ENCODE results near the gene DNAJA1. TPM values are rescaled to one million over a fixed set of nuclear protein-coding genes. Genes with fewer than 3 reads are reported as not detected.

Gene DNAJA1
- total RNA-seq, 2 donors from 2014 or later = 33.5 to 36.6 TPM

DNA sequence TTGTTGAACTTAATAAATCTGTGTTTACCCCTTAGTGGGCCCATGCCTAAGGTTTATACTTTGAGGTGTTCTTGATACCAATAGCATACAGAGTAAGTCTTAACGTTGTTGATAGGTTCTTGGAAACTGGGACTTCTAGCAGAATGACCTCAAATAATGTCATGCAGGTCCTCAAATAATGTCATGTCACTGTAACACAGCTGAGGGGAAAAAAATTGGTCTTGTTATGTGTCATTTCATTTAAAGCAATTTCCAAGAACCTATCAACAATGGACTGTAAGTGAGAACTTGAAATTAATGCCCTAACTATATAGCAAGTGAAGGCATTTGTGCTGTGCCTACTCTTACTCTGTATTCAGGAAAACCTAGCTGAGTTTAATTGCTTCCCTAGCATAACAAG lies 7.2 kb downstream of the DNAJA1 start:
- Histone ChIP-seq H3K36me3 (replicated peaks in 1 of 2; ENCODE audit: insufficient read depth in 1 of 2, low read depth in 2 of 2) (peaks cover 22 to 36% of the 10 kb centered on the region in 2 donors), H3K9me3 (no peaks in the 10 kb centered on the region), H3K4me3 (no peak overlapping the region), H3K4me1 (peaks cover 31% of the 10 kb centered on the region), H3K27ac (no peak overlapping the region), H3K27me3 (no peaks in the 10 kb centered on the region)
- WGBS, 2 donors = 39 to 41% methylated on average over 1 of the region's 1 CpG
- TF ChIP-seq CTCF (IDR thresholded peaks at IDR 0.05) = no peak
- ATAC-seq (no peak), DNase-seq (no peak)
- intact Hi-C loops (cut with DNase I) = no loop called here

DNA sequence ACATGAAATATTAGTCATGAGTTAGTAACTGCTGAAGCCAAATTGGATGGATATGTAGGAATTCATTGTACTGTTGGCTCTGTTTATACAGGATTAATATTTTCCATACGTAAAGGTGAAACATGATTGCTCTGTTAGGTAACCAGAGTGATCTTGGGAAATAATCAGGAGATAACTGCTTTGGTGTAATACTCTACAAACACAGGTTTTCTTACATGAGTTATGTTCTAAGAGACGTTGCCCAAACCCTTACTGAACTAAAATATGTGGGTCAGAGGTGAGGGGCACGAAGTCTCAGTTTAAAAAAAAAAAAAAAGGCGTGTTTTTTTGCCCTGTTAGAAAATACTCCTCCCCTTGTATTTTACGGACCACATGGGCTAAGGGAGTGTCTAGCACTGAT lies 7.8 kb downstream of the DNAJA1 start:
- TF ChIP-seq POLR2A (IDR thresholded peaks at IDR 0.05) = no peak
- no peak for TF ChIP-seq CTCF (IDR thresholded peaks at IDR 0.05)
- Histone ChIP-seq H3K36me3 (replicated peaks in 1 of 2; ENCODE audit: insufficient read depth in 1 of 2, low read depth in 2 of 2) (peaks cover 26 to 41% of the 10 kb centered on the region in 2 donors), H3K4me1 (peaks cover 25% of the 10 kb centered on the region), H3K27ac (no peak overlapping the region), H3K9me3 (no peaks in the 10 kb centered on the region), H3K27me3 (no peaks in the 10 kb centered on the region), H3K4me3 (no peak overlapping the region)
- WGBS, 2 donors = 72 to 74% methylated on average over 5 of the region's 5 CpGs
- DNase-seq (no peak), ATAC-seq (no peak)
- intact Hi-C loops (cut with DNase I) = no loop called here

GRCh38 chr9:33040792-33041431 lies 15.8 kb downstream of the DNAJA1 start:
- DNase-seq = no peak
- no peak for ATAC-seq
- intact Hi-C loops (cut with DNase I) = no loop called here
- no peak for TF ChIP-seq CTCF (IDR thresholded peaks at IDR 0.05)
- TF ChIP-seq POLR2A (IDR thresholded peaks at IDR 0.05) = no peak
- 86 to 89% methylated on average over 9 of the region's 9 CpGs for WGBS, 2 donors
- Histone ChIP-seq H3K36me3 (replicated peaks in 1 of 2; ENCODE audit: insufficient read depth in 1 of 2, low read depth in 2 of 2) (peaks cover 18 to 23% of the 10 kb centered on the region in 2 donors), H3K4me1 (peaks cover 22% of the 10 kb centered on the region), H3K9me3 (no peaks in the 10 kb centered on the region), H3K4me3 (no peak overlapping the region), H3K27ac (no peak overlapping the region), H3K27me3 (no peaks in the 10 kb centered on the region)

GRCh38 chr9:33041432-33042188 lies 16.5 kb downstream of the DNAJA1 start:
- no peaks in the 10 kb centered on the region for H3K27me3 ChIP-seq
- H3K4me3 ChIP-seq = no peak overlapping the region
- H3K27ac ChIP-seq = peak overlapping the region in 2 of 4 donors; percentile 34 to 96
- no peak for TF ChIP-seq POLR2A (IDR thresholded peaks at IDR 0.05)
- TF ChIP-seq CTCF (IDR thresholded peaks at IDR 0.05) = no peak
- intact Hi-C loops (cut with DNase I) = no loop called here
- ATAC-seq = no peak
- H3K36me3 ChIP-seq (replicated peaks in 1 of 2; ENCODE audit: insufficient read depth in 1 of 2, low read depth in 2 of 2) = peaks cover 11 to 21% of the 10 kb centered on the region in 2 donors
- no peak for DNase-seq
- peaks cover 22% of the 10 kb centered on the region for H3K4me1 ChIP-seq
- 76 to 80% methylated on average over 10 of the region's 10 CpGs for WGBS, 2 donors
- no peaks in the 10 kb centered on the region for H3K9me3 ChIP-seq
